A549 (cell line): ENCODE data around the gene TVP23B.
"Not testable (repeated sequence)": the region's sequence is repeated elsewhere in the genome, so short reads cannot be mapped to it uniquely, and the experiment has no call there.

ENCODE experiments used
- CHD4 ChIP-seq: fragments of 200-600 bp; sonication (generic); IDR thresholded peaks from 2 replicates; pipeline ENCODE4 v1.6.1; 2016; ENCODE audit warnings: antibody characterized with exemption, mild to moderate bottlenecking, borderline replicate concordance
- CTCF ChIP-seq: fragments of >200 bp; sonication (Bioruptor Twin); formaldehyde crosslinking; IDR thresholded peaks from 3 replicates; pipeline ENCODE4 v1.5.1; 2016
- PBX3 ChIP-seq: IDR thresholded peaks from 2 replicates; pipeline ENCODE4 v1.6.1; 2012

GRCh38 chr17:18796887-18797286 lies 15.9 kb downstream of the TVP23B start:
- not testable (repeated sequence) for TF ChIP-seq CHD4, CTCF, PBX3
